ENCODE results near the gene PWWP2B. TPM values are rescaled to one million over a fixed set of nuclear protein-coding genes. Genes with fewer than 3 reads are reported as not detected.

PWWP2B gene
- total and polyA plus RNA-seq, 4 donors = 4.8 to 12.0 (median 10.3) TPM

DNA sequence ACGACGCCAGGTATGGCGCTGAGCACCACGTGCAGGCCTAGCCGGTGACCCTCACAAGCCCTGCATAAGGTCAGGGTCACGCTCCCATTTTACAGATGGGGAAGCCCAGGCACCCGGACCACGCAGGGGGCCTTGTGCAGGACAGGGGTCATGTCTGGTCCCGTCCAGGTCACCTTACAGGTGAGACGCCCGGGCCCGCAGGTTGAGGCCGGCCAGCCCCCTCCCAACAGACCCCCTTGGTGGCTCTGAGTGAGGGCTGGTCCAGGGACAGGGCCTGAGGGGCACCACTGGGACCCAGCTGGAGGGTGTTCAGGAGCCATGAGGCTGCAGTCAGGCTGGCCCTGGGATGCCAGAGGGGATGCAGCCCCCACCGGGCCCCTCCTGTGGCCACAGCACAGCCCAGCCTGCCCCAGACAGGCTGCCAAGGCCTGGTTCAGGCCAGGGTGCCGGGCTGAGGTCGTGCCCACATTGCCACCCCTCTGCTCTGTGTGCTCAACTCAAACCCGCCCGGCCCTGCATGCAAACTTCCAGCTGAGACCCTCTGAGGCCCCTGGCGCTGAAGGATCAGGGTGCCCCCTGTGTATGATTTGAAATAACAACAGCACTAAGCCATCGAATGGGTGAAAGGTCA lies 69.0 kb downstream of the PWWP2B start:
- Histone ChIP-seq H3K4me3 (ENCODE audit: low read depth, low read length) (no peak overlapping the region), H3K27ac (ENCODE audit: low read depth, low read length) (no peak overlapping the region), H3K36me3 (ENCODE audit: control insufficient read depth, insufficient read depth, low read length) (peaks cover 4% of the 10 kb centered on the region), H3K4me1 (ENCODE audit: control insufficient read depth, insufficient read depth, low read length) (peaks cover 75% of the 10 kb centered on the region), H3K27me3 (ENCODE audit: control insufficient read depth, insufficient read depth, low read length) (peaks cover under 1% of the 10 kb centered on the region), H3K9me3 (ENCODE audit: control insufficient read depth, insufficient read depth, low read length) (no peaks in the 10 kb centered on the region)
- 92% methylated on average over 20 of the region's 20 CpGs for WGBS (ENCODE audit: insufficient coverage)
- no peak for DNase-seq (ENCODE audit: low read depth in 4 of 6, low spot score in 6 of 6)

DNA sequence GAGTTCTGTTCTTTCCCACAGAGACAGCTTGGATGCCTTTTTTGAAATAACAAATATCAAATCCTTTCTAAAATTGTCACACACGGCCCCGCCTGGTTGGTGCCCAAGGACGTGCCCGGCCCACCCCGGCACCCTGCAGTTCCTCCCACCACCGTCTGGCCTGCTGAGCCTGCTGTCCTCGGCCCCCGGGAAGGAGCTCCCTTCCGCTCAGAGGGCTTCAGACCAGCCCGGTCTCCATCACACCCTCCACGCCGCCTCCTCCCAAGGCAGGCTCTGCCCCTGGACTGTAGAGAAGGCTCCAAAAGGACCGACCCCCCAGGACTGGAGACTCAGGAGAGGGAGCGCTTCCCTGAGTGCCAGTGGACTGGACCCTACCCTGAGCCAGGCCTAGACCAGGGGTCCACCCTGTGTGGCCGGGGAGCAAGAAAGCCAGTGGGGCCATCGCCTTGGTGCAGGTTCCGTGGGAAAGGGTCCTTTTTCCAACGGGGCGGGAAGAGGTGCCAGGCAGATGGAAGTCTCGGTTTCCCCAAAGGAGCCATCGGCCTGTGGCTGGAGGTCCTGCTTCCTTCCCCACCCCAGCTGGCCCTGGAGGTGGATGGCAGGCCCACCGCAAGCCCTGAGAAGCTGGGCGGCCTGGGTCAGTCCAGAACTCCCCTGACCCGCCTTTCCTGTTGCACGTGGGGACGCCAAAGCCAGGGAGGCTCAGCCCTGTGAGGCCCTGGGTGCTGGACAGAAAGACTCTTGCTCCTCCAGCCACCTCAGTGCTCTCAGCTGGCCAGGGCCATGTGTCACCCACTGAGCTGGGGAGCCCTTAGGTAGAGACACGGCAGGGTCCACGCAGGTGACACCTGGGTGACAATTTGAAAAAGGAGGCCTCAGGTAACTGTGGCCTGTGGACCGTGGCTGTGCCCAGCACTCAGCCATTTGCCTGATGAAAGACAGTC lies 69.8 kb downstream of the PWWP2B start:
- Histone ChIP-seq H3K27me3 (ENCODE audit: control insufficient read depth, insufficient read depth, low read length) (no peaks in the 10 kb centered on the region), H3K9me3 (ENCODE audit: control insufficient read depth, insufficient read depth, low read length) (no peaks in the 10 kb centered on the region), H3K4me3 (ENCODE audit: low read depth, low read length) (no peak overlapping the region), H3K36me3 (ENCODE audit: control insufficient read depth, insufficient read depth, low read length) (peaks cover 4% of the 10 kb centered on the region), H3K27ac (ENCODE audit: low read depth, low read length) (no peak overlapping the region), H3K4me1 (ENCODE audit: control insufficient read depth, insufficient read depth, low read length) (peaks cover 81% of the 10 kb centered on the region)
- DNase-seq (ENCODE audit: low read depth in 4 of 6, low spot score in 6 of 6) = no peak
- WGBS (ENCODE audit: insufficient coverage) = 91% methylated on average over 29 of the region's 29 CpGs

Other genes with a start within 250 kb of the PWWP2B start
- 10 to 100 TPM; 21.3 to 22.1 TPM for gene DPYSL4, start 210.3 kb upstream of the PWWP2B start, total RNA-seq
- gene DPYSL4, start 210.3 kb upstream of the PWWP2B start, polyA plus RNA-seq (ENCODE audit: insufficient read length in 2 of 2) = 10 to 100 TPM; 96.1 to 97.6 TPM
- 10 to 100 TPM; 14.5 to 16.9 TPM for gene STK32C, start 89.2 kb upstream of the PWWP2B start, total RNA-seq
- 10 to 100 TPM; 39.2 to 41.6 TPM for gene STK32C, start 89.2 kb upstream of the PWWP2B start, polyA plus RNA-seq (ENCODE audit: insufficient read length in 2 of 2)
- gene LRRC27, start 65.0 kb upstream of the PWWP2B start, total RNA-seq = 10 to 100 TPM; 19.5 to 23.1 TPM
- 10 to 100 TPM; 29.9 to 31.2 TPM for gene LRRC27, start 65.0 kb upstream of the PWWP2B start, polyA plus RNA-seq (ENCODE audit: insufficient read length in 2 of 2)
- 10 to 100 TPM; 34.7 to 43.5 TPM for gene INPP5A, start 140.6 kb downstream of the PWWP2B start, total RNA-seq
- gene INPP5A, start 140.6 kb downstream of the PWWP2B start, polyA plus RNA-seq (ENCODE audit: insufficient read length in 2 of 2) = 10 to 100 TPM; 40.5 to 42.0 TPM

Measured in spinal cord (tissue), 10 donors.